SU-DHL-6 (cell line): ENCODE results near the gene CHMP4B.
A peak's percentile ranks its signal among the peaks of the same experiment; 100 is the strongest.

Source experiments
- H2AFZ ChIP-seq: fragments of 200-600 bp; sonication (generic); 2 replicates; pipeline ENCODE4 v1.6.1; 2014; ENCODE audit warnings: low read depth, mild to moderate bottlenecking, moderate library complexity, mixed read lengths, antibody characterized with exemption, low read length; ENCODE audit not compliant: severe bottlenecking
- H3F3A ChIP-seq: fragments of 200-600 bp; shearing (Covaris generic); 2 replicates; pipeline ENCODE4 v1.6.0; 2016; ENCODE audit warnings: antibody characterized with exemption, mild to moderate bottlenecking; ENCODE audit not compliant: insufficient read depth
- H3K27ac ChIP-seq: fragments of 200-600 bp; sonication (generic); 2 replicates; pipeline ENCODE4 v1.5.1; 2016; ENCODE audit warnings: low read depth, mild to moderate bottlenecking, low read length, moderate library complexity, mixed read lengths
- H3K27me3 ChIP-seq: fragments of 200-600 bp; sonication (generic), shearing (Covaris generic); 2 replicates; pipeline ENCODE4 v1.6.0; 2014; ENCODE audit warnings: mild to moderate bottlenecking, low read length
- H3K36me3 ChIP-seq: fragments of 200-600 bp; sonication (generic); 2 replicates; pipeline ENCODE4 v1.6.1; 2014; ENCODE audit warnings: mild to moderate bottlenecking, low read length, mixed read lengths
- H3K4me2 ChIP-seq: fragments of 300-600, 200-600 bp; shearing (Covaris generic), sonication (generic); 2 replicates; pipeline ENCODE4 v1.6.0; 2014; ENCODE audit warnings: low read length, low read depth, mild to moderate bottlenecking; ENCODE audit not compliant: poor library complexity, severe bottlenecking
- H3K4me3 ChIP-seq: fragments of 200-600 bp; sonication (generic); 2 replicates; pipeline ENCODE4 v1.5.1; 2014; ENCODE audit warnings: antibody characterized with exemption, low read length, mild to moderate bottlenecking, mixed read lengths; ENCODE audit not compliant: insufficient read depth, poor library complexity, severe bottlenecking
- H3K79me2 ChIP-seq: fragments of 200-600 bp; sonication (generic); 2 replicates; pipeline ENCODE4 v1.6.1; 2014; ENCODE audit warnings: mild to moderate bottlenecking, low read length, moderate library complexity; ENCODE audit not compliant: insufficient read depth
- H3K9ac ChIP-seq: fragments of 200-600 bp; sonication (generic); 2 replicates; pipeline ENCODE4 v1.7.0; 2014; ENCODE audit warnings: mild to moderate bottlenecking, low read length
- H3K9me2 ChIP-seq: fragments of 200-600 bp; sonication (generic); replicated peaks from 2 replicates; pipeline ENCODE4 v1.6.1; 2014; ENCODE audit warnings: low read length; ENCODE audit not compliant: insufficient read depth
- H3K9me3 ChIP-seq: fragments of 200-600 bp; sonication (generic); 2 replicates; pipeline ENCODE4 v1.6.1; 2014; ENCODE audit warnings: low read length, mixed read lengths; ENCODE audit not compliant: insufficient read depth
- H4K20me1 ChIP-seq: fragments of 200-600 bp; sonication (generic); 2 replicates; pipeline ENCODE4 v1.6.1; 2014; ENCODE audit warnings: low read depth, mild to moderate bottlenecking, antibody characterized with exemption, low read length, moderate library complexity, mixed read lengths
- EZH2phosphoT487 ChIP-seq: fragments of 200-600 bp; sonication (generic), shearing (Covaris generic); conservative IDR thresholded peaks from 2 replicates; pipeline ENCODE4 v1.6.1; 2018; ENCODE audit warnings: mild to moderate bottlenecking, antibody characterized with exemption, low read length, moderate library complexity, mixed read lengths
- TF ChIP-seq, protein P1 (sequence below): fragments of 200-600 bp; sonication (generic); IDR thresholded peaks from one replicate; pipeline ENCODE4 v1.5.1; 2017; ENCODE audit warnings: antibody characterized with exemption, mild to moderate bottlenecking, low read length, moderate library complexity; ENCODE audit not compliant: insufficient read depth, poor library complexity, severe bottlenecking

The CHMP4B gene

GRCh38 chr20:33827634-33828325, 16.6 kb downstream of the CHMP4B start:
- TF ChIP-seq EZH2phosphoT487: no peak
- TF ChIP-seq, protein P1, sequence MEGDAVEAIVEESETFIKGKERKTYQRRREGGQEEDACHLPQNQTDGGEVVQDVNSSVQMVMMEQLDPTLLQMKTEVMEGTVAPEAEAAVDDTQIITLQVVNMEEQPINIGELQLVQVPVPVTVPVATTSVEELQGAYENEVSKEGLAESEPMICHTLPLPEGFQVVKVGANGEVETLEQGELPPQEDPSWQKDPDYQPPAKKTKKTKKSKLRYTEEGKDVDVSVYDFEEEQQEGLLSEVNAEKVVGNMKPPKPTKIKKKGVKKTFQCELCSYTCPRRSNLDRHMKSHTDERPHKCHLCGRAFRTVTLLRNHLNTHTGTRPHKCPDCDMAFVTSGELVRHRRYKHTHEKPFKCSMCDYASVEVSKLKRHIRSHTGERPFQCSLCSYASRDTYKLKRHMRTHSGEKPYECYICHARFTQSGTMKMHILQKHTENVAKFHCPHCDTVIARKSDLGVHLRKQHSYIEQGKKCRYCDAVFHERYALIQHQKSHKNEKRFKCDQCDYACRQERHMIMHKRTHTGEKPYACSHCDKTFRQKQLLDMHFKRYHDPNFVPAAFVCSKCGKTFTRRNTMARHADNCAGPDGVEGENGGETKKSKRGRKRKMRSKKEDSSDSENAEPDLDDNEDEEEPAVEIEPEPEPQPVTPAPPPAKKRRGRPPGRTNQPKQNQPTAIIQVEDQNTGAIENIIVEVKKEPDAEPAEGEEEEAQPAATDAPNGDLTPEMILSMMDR: no peak
- no peak overlapping the region for H2AFZ ChIP-seq
- no peaks in the 10 kb centered on the region for H3K9me3 ChIP-seq
- no peaks in the 10 kb centered on the region; the same call in 1 of the 2 replicates for H4K20me1 ChIP-seq
- no peak overlapping the region for H3K4me3 ChIP-seq
- no peaks in the 10 kb centered on the region for H3K9me2 ChIP-seq
- H3K27ac ChIP-seq: peak overlapping the region; percentile 85
- H3K9ac ChIP-seq: peak overlapping the region; percentile 44
- H3K27me3 ChIP-seq: no peaks in the 10 kb centered on the region
- H3K36me3 ChIP-seq: no peaks in the 10 kb centered on the region
- H3K4me2 ChIP-seq: peak overlapping the region; percentile 57
- H3F3A ChIP-seq: peaks cover 19% of the 10 kb centered on the region; the same call in 1 of the 2 replicates
- peaks cover 100% of the 10 kb centered on the region for H3K79me2 ChIP-seq

GRCh38 chr20:33828326-33828844, 17.2 kb downstream of the CHMP4B start:
- no peak for TF ChIP-seq EZH2phosphoT487
- TF ChIP-seq, protein P1: no peak
- Histone ChIP-seq H3K4me3 (no peak overlapping the region), H2AFZ (no peak overlapping the region), H3K79me2 (peaks cover 100% of the 10 kb centered on the region), H3K27me3 (no peaks in the 10 kb centered on the region), H3K27ac (peak overlapping the region; percentile 85), H4K20me1 (no peaks in the 10 kb centered on the region; the same call in 1 of the 2 replicates), H3K4me2 (peak overlapping the region; percentile 57), H3K9me2 (no peaks in the 10 kb centered on the region), H3K36me3 (no peaks in the 10 kb centered on the region), H3F3A (peaks cover 19% of the 10 kb centered on the region; the same call in 1 of the 2 replicates), H3K9ac (peak overlapping the region; percentile 44), H3K9me3 (no peaks in the 10 kb centered on the region)

- Histone ChIP-seq H3K9me3 (no peaks in the 10 kb centered on the region), H4K20me1 (no peaks in the 10 kb centered on the region; the same call in 1 of the 2 replicates), H3K4me2 (peak overlapping the region; percentile 57), H3K9me2 (no peaks in the 10 kb centered on the region), H3K79me2 (peaks cover 100% of the 10 kb centered on the region), H3K9ac (peak overlapping the region; percentile 44), H3F3A (peaks cover 19% of the 10 kb centered on the region; the same call in 1 of the 2 replicates), H3K4me3 (no peak overlapping the region), H2AFZ (no peak overlapping the region), H3K27ac (peak overlapping the region; percentile 85), H3K27me3 (no peaks in the 10 kb centered on the region), H3K36me3 (no peaks in the 10 kb centered on the region)
- TF ChIP-seq, protein P1: no peak
Measured at GRCh38 chr20:33828967-33829560, 17.9 kb downstream of the CHMP4B start.
